ENCODE measurements around the gene KSR1.

Gene KSR1

DNA sequence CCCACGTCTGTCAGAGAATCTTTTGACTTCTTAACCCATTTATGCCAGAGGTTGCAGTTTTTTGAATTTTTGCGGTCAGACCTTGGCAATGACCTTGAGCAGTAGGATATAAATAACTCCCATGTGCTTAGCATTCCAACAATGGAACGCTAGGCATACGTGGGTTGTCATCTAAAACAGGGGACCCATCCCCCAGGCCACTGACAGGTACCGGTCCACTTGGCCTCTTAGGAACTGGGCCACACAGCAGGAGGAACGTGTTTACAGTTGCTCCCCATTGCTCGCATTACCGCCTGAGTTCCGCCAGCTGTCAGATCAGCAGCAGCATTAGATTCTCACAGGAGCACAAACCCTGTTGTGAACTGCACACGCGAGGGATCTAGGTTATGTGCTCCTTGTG lies 97.9 kb downstream of the KSR1 start:
- no peak for FAIRE-seq

- FAIRE-seq, result no peak
Observed at GRCh38 chr17:27554911-27555310, 98.7 kb downstream of the KSR1 start.

GRCh38 chr17:27555339-27555738 lies 99.1 kb downstream of the KSR1 start:
- FAIRE-seq, result no peak

DNA sequence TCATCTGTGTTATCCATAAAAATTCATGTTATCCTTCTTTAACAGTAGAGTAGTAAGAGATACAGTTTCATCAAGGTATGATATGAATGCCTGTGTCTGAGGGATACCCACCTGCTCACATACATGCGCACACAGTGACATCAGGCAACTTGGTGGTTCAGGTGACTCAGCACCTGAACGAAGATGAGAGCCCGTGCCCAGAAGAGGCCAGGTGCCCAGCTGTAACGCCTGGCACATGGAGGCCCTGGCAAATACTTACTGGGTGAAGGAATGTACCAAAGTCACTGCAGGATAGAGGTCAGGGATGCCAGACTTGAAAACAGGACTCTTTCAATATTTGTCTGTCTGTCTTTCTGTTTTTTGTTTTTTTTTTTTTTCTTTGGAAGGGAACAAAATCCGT lies 102.1 kb downstream of the KSR1 start:
- no peak for FAIRE-seq

DNA sequence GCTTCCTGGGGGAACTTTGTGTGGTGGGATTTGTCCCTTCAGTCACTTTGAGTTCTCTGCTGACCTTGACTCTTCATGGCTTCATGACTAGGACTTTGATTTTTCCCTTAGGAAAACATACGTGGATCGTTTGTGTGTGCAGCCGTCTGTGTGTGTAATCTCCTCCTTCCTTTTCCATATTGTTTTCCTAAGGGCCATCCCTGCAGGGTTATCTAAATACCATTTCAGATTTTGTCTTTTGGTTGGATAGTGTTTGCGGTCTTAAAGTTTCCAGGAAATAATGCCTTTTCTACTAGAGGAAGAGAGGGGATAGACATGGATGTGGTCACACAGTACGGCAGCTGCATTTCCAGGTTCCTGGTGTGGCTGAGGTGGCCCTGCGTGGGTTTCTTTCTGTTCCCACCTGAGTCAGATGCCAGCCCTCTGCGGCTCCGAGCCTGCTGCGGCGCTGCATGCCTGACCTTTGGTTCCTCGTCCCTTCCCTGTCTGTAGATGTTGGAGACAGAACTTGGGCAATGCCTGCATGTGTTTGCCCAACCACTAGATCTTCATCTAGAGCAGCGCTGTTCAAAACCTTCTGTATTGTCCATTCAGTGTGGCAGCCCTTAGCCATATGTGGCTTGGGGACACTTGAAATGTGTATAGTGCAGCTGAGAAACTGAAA lies 102.7 kb downstream of the KSR1 start:
- no peak for FAIRE-seq

DNA sequence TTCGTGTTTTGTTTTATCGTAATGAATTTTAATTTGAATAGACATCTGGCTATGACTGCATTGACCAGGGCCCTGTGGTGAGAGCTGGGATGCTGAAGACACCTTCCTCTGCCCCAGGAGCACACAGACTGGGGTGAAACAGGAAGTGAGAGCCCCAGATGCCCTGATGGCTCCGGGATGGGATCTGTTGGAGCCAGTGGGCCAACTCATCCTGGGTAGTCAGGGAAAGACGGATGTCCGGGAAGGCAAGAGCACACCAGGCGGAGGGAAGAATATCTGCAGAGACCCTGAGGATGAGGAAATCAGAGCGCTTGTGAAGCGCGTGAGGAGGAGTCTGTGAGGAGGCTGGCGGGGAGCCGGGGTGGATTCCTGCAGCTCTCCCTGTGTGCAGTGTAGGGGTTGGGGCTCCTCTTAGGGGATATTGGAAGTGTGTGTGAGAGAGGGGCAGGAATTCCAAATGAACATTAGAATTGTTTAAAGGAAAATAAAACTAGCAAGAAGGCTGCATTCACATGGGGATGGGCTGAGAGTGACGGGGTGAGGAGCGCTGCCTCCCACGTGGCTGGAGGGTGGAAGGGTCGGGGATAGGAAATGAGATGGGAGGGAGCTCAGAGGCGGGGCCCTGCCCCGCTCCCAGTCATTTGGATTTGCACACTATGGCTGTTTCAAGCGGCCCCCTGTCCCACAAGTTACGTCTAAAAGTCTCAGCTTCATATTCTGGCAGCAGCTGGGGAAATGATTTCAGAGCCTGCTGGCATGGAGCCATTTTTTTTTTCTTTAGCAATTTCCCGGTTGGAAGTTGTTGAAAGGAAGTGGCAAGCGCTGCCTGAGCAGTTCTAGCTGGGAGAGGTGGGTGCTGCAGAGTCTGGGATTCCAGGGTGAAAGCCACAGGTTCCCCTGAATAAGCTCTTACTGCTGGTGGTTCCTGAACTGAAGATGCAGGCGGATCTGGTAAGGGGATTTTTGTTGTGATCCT lies 103.5 kb downstream of the KSR1 start:
- no peak for FAIRE-seq

DNA sequence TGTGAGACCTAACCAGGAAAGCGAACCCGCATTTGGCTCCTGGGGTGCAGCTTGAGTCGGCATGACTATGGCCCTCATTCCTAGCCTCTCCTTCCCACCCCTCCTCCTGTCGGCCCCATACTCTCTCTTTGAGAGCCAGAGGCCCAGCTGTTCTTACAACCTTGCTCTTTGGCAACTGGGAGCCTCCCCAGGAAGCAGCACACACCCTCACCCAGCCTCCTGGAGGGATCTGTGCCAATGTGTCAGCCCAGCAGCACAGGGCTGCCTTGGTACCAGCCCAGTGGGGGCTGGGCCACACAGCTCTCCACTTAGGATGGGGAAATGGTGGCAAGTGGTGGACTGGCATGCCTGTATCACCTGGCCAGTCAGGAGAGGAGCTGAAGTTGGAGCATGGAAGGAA lies 104.4 kb downstream of the KSR1 start:
- FAIRE-seq, result no peak

GRCh38 chr17:27562777-27563455 lies 106.7 kb downstream of the KSR1 start:
- FAIRE-seq, result no peak

GRCh38 chr17:27563532-27563931 lies 107.3 kb downstream of the KSR1 start:
- no peak for FAIRE-seq

DNA sequence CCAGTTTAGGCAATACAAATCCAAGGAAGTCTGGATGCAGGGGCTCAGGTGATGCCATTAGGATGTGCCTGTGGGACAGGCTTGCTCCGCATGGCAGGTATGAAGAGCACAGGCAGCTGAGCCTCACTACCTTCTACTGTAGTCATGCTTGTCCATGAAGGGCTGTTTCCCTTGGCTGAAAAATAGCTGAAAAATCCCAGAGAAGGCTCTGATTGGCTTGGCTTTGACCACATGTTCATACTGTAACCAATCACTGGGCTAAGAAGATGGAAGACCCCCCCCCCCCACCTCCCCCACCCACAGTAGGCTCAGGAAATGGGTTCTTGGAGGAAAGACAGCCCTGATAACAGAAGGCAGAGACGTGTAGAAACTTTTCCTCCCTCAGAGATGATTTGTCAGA lies 108.2 kb downstream of the KSR1 start:
- FAIRE-seq, result no peak

- FAIRE-seq, result no peak
Observed at GRCh38 chr17:27565874-27566670, 109.8 kb downstream of the KSR1 start.

- FAIRE-seq, result no peak
Observed at GRCh38 chr17:27566671-27567562, 110.7 kb downstream of the KSR1 start.

DNA sequence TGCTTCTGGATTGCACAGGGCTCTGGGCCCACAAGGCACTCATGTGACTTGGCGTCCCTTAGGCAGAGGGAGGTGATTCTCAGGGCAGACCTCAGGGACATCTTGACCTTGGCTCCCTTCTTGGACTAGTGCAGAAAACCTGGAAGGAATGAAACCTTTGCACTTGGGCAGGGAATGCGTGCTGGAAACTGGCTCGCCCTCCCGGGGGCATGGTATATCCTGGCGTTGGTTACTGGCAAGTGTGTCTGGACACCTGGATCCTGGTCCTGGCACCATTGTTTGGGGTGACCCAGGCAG lies 111.3 kb downstream of the KSR1 start:
- no peak for FAIRE-seq

DNA sequence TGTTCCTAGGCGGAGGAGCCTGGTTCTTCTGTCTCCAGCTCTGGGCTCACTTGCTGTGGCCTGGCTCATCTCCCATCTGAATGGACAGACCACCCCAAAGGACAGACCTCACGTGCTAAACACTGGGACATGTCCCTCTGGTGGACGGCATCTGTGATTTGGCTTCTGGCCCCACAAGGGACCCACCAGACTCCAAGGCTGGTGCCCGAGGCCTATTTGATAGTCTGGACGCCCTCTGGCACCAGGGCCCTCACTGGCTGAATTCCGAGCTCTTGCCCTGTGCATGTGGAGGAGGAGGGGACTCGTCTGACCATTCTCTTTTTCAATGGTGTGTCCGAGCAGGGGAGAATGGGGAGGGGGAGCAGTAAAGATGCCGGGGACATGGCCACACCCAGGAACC lies 112.0 kb downstream of the KSR1 start:
- FAIRE-seq, result no peak

DNA sequence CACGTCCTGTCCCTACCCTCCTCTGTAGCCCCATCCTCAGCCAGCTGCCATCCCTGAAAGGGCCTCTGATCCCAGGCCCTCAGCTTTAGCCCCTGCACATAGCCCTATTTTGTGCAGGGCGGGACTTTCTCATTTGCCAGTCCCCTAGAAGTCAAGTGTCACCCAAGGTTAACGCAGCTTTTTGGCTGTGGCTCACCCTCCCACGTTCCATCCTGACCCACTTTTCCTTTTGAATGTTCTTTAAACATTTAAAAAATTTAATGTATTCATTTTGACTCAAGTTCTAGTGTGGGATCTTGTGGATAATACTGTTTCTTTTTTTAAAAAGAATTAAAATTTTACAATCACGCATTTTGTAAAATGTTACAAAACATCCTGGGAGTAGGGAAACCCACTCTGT lies 112.6 kb downstream of the KSR1 start:
- no peak for FAIRE-seq

DNA sequence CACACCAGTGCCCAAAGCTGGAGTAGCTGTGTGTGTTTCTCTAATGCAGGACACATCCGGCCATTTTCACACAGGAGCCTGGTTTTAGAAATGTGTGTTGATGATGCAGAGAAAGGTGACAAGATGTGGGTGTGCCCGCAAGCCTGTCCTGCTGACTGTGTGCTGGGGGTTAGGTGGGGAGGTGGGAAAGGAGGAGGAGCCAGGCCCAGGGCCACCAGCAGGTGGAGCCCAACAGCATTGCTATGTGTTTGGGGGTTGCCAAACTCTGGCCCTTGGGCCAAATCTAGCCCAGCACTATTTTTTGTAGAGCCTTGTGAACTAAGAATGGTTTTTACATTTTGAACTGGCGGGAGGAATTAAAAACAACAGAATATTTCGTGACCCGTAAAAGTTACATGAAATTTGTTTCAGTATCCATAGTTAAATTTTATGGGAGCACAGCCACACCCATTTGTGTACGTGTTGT lies 113.0 kb downstream of the KSR1 start:
- FAIRE-seq, result no peak

- no peak for FAIRE-seq
Observed at GRCh38 chr17:27569884-27570577, 113.8 kb downstream of the KSR1 start.

DNA sequence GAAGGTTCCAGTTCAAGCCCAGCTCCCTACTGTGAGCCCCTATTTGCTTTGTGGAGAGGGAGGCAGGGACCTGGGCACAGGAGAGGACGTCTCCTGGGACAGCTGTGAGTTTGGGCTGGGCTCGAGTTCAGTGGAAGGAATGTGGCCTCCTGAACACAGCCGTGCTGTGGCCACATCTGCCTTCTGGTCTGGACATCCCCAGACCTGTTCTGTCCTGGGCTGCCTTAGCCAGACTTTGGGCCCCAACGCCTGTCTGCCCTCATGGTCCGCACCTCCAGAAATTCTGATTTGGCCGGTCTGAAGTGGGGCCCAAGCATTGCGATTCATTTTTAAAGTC lies 114.3 kb downstream of the KSR1 start:
- no peak for FAIRE-seq

GRCh38 chr17:27571563-27572352 lies 115.5 kb downstream of the KSR1 start:
- FAIRE-seq, result no peak

DNA sequence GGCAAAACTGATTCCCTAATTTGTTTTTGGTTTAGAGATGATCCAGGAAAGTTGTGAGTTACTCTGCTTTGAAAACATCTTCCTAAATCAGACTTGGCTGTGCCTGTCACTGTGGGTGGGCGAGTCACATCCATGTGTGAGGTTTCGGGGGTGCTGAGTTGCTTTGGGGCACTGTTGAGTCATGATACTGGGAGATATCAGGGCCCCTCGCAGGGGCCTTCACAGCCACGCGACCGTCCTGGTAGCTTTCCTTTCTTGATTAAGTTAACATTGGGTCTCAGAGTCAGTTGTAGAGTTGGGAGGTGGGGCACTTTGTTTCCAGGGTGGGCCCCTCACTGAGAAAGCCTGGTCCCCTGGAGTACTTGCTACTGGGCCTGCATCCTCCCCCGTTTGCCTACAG lies 116.4 kb downstream of the KSR1 start:
- no peak for FAIRE-seq

All from colon (tissue), 2 donors.